Epidermal melanocyte (primary cell): ENCODE data around the gene GLTP.
"Not testable (repeated sequence)": the region's sequence is repeated elsewhere in the genome, so short reads cannot be mapped to it uniquely, and the experiment has no call there.

Source experiments
- DNase-seq: peaks from one replicate; pipeline ENCODE4 v3.0.0; 2011; ENCODE audit warnings: low spot score; ENCODE audit not compliant: insufficient read length

Gene GLTP

GRCh38 chr12:109878247-109878625 lies 2.1 kb downstream of the GLTP start:
- no peak for DNase-seq

- no peak for DNase-seq
Measured at GRCh38 chr12:109877504-109878246, 2.7 kb downstream of the GLTP start.

- DNase-seq: no peak
Measured at GRCh38 chr12:109876406-109876805, 3.9 kb downstream of the GLTP start.

GRCh38 chr12:109875572-109876131 lies 4.7 kb downstream of the GLTP start:
- DNase-seq: no peak

- DNase-seq: no peak
Measured at GRCh38 chr12:109873653-109874052, 6.7 kb downstream of the GLTP start.

GRCh38 chr12:109871668-109872314 lies 8.6 kb downstream of the GLTP start:
- no peak for DNase-seq

GRCh38 chr12:109870648-109871047 lies 9.7 kb downstream of the GLTP start:
- no peak for DNase-seq

GRCh38 chr12:109868182-109869051 lies 11.9 kb downstream of the GLTP start:
- no peak for DNase-seq

- DNase-seq: no peak
Measured at GRCh38 chr12:109864916-109865315, 15.4 kb downstream of the GLTP start.

GRCh38 chr12:109863847-109864712 lies 16.3 kb downstream of the GLTP start:
- no peak for DNase-seq

- DNase-seq: not testable (repeated sequence)
Measured at GRCh38 chr12:109862491-109862890, 17.9 kb downstream of the GLTP start.

GRCh38 chr12:109861689-109862314 lies 18.5 kb downstream of the GLTP start:
- no peak for DNase-seq

- DNase-seq: no peak
Measured at GRCh38 chr12:109860977-109861376, 19.4 kb downstream of the GLTP start.

- DNase-seq: no peak
Measured at GRCh38 chr12:109858764-109859163, 21.6 kb downstream of the GLTP start.

- no peak for DNase-seq
Measured at GRCh38 chr12:109857715-109858114, 22.6 kb downstream of the GLTP start.

- no peak for DNase-seq
Measured at GRCh38 chr12:109855377-109855776, 25.0 kb downstream of the GLTP start.

- DNase-seq: not testable (repeated sequence)
Measured at GRCh38 chr12:109850518-109850917, 29.8 kb downstream of the GLTP start.

- DNase-seq: no peak
Measured at GRCh38 chr12:109847142-109847735, 33.1 kb downstream of the GLTP start.

- DNase-seq: no peak
Measured at GRCh38 chr12:109845824-109846205, 34.5 kb downstream of the GLTP start.
